WTC11 (cell line): ENCODE data around the gene VIPAS39. TPM values are rescaled to one million over a fixed set of nuclear protein-coding genes. Genes with fewer than 3 reads are reported as not detected.

Source experiments
- CBFB ChIP-seq: sonication (generic); formaldehyde crosslinking; IDR thresholded peaks from 2 replicates; pipeline ENCODE4 v1.8.1; 2022; ENCODE audit warnings: mild to moderate bottlenecking, low read depth, missing genetic modification reagents
- CREB1 ChIP-seq: sonication (generic); formaldehyde crosslinking; IDR thresholded peaks from 2 replicates; pipeline ENCODE4 v1.8.0; 2023; ENCODE audit warnings: mild to moderate bottlenecking, missing genetic modification reagents
- ESRRA ChIP-seq: sonication (generic); formaldehyde crosslinking; IDR thresholded peaks from 2 replicates; pipeline ENCODE4 v1.8.1; 2022; ENCODE audit warnings: mild to moderate bottlenecking, missing genetic modification reagents, borderline replicate concordance
- FOXP1 ChIP-seq: sonication (generic); formaldehyde crosslinking; IDR thresholded peaks from 2 replicates; pipeline ENCODE4 v1.8.0; 2022; ENCODE audit warnings: missing genetic modification reagents, mild to moderate bottlenecking, moderate library complexity, borderline replicate concordance
- FOXP4 ChIP-seq: sonication (generic); formaldehyde crosslinking; IDR thresholded peaks from 2 replicates; pipeline ENCODE4 v1.8.0; 2022; ENCODE audit warnings: mild to moderate bottlenecking, missing genetic modification reagents
- IRF1 ChIP-seq: sonication (generic); formaldehyde crosslinking; IDR thresholded peaks from 2 replicates; pipeline ENCODE4 v1.8.0; 2023; ENCODE audit warnings: missing genetic modification reagents
- JUN ChIP-seq: sonication (generic); formaldehyde crosslinking; IDR thresholded peaks from 2 replicates; pipeline ENCODE4 v1.8.0; 2023; ENCODE audit warnings: mild to moderate bottlenecking, missing genetic modification reagents
- MAX ChIP-seq: sonication (generic); formaldehyde crosslinking; IDR thresholded peaks from 2 replicates; pipeline ENCODE4 v1.8.0; 2022; ENCODE audit warnings: mild to moderate bottlenecking, missing genetic modification reagents
- MYBL2 ChIP-seq: sonication (generic); formaldehyde crosslinking; IDR thresholded peaks from 2 replicates; pipeline ENCODE4 v1.8.1; 2023; ENCODE audit warnings: mild to moderate bottlenecking, moderate library complexity, missing genetic modification reagents
- NR1H2 ChIP-seq: sonication (generic); formaldehyde crosslinking; IDR thresholded peaks from 2 replicates; pipeline ENCODE4 v1.9.0; 2021; ENCODE audit warnings: mild to moderate bottlenecking, moderate library complexity, missing genetic modification reagents
- PRRX2 ChIP-seq: fragments of 250-450 bp; sonication (Bioruptor Pico); IDR thresholded peaks from 2 replicates; pipeline ENCODE4 v1.8.0; 2021; ENCODE audit warnings: mild to moderate bottlenecking
- SP1 ChIP-seq: sonication (generic); formaldehyde crosslinking; conservative IDR thresholded peaks from 2 replicates; pipeline ENCODE4 v1.8.1; 2022; ENCODE audit warnings: missing genetic modification reagents
- TEAD1 ChIP-seq: sonication (generic); formaldehyde crosslinking; IDR thresholded peaks from 2 replicates; pipeline ENCODE4 v1.8.0; 2022; ENCODE audit warnings: mild to moderate bottlenecking, missing genetic modification reagents
- USF1 ChIP-seq: sonication (generic); formaldehyde crosslinking; IDR thresholded peaks from 2 replicates; pipeline ENCODE4 v1.8.0; 2022; ENCODE audit warnings: mild to moderate bottlenecking, missing genetic modification reagents
- ZBTB21 ChIP-seq: sonication (generic); formaldehyde crosslinking; IDR thresholded peaks from 2 replicates; pipeline ENCODE4 v1.8.1; 2023; ENCODE audit warnings: mild to moderate bottlenecking, missing genetic modification reagents, borderline replicate concordance
- ZNF121 ChIP-seq: sonication (generic); formaldehyde crosslinking; IDR thresholded peaks from 2 replicates; pipeline ENCODE4 v1.8.0; 2023; ENCODE audit warnings: missing genetic modification reagents
- ZNF396 ChIP-seq: fragments of 250-450 bp; sonication (Bioruptor Pico); IDR thresholded peaks from 2 replicates; pipeline ENCODE4 v1.8.0; 2021; ENCODE audit warnings: mild to moderate bottlenecking, moderate library complexity, borderline replicate concordance
- ZNF512 ChIP-seq: sonication (generic); formaldehyde crosslinking; IDR thresholded peaks from 2 replicates; pipeline ENCODE4 v1.8.1; 2022; ENCODE audit warnings: missing genetic modification reagents, borderline replicate concordance
- total RNA-seq: library from RNA; stranded (reverse); gene quantifications from 3 replicates; pipeline ENCODE4 v1.2.3, GENCODE V29; 2021
- TF ChIP-seq, protein P1 (sequence below): sonication (generic); formaldehyde crosslinking; IDR thresholded peaks from 2 replicates; pipeline ENCODE4 v1.8.1; 2023; ENCODE audit warnings: mild to moderate bottlenecking, moderate library complexity, missing genetic modification reagents
- TF ChIP-seq, protein P2 (sequence below): fragments of 250-450 bp; sonication (Bioruptor Pico); IDR thresholded peaks from 2 replicates; pipeline ENCODE4 v1.9.0; 2021; ENCODE audit warnings: moderate library complexity, mild to moderate bottlenecking, inconsistent platforms, borderline replicate concordance

VIPAS39 gene
- total RNA-seq, 1 experiment from 2014 or later = 17.0 TPM

GRCh38 chr14:77498120-77498979, 40.9 kb upstream of the VIPAS39 start, which contains the start of gene ISM2 (continued):
- TF ChIP-seq MYBL2 (CRISPR knock-in tag) (peak; percentile 63; the same call in 1 of the 2 replicates), USF1 (CRISPR knock-in tag) (0 out of 2 replicates have a peak, but pooled peaks have one; percentile 26), JUN (CRISPR knock-in tag) (0 out of 2 replicates have a peak, but pooled peaks have one; percentile 63), NR1H2 (CRISPR knock-in tag) (no peak), ZNF121 (CRISPR knock-in tag) (no peak), FOXP1 (peak; percentile 68), FOXP4 (no peak; the same call in none of the 2 replicates), SP1 (CRISPR knock-in tag) (peak; percentile 49; the same call in 1 of the 2 replicates), ESRRA (peak; percentile 18; the same call in 1 of the 2 replicates), CREB1 (CRISPR knock-in tag) (no peak), IRF1 (CRISPR knock-in tag) (no peak), CBFB (CRISPR knock-in tag) (no peak), ZNF396 (CRISPR knock-in tag) (no peak), PRRX2 (no peak), ZBTB21 (peak; percentile 48; the same call in 1 of the 2 replicates), ZNF512 (CRISPR knock-in tag) (no peak), MAX (CRISPR knock-in tag) (peak; percentile 60; the same call in 1 of the 2 replicates), TEAD1 (0 out of 2 replicates have a peak, but pooled peaks have one; percentile 31)
- TF ChIP-seq, protein P1, sequence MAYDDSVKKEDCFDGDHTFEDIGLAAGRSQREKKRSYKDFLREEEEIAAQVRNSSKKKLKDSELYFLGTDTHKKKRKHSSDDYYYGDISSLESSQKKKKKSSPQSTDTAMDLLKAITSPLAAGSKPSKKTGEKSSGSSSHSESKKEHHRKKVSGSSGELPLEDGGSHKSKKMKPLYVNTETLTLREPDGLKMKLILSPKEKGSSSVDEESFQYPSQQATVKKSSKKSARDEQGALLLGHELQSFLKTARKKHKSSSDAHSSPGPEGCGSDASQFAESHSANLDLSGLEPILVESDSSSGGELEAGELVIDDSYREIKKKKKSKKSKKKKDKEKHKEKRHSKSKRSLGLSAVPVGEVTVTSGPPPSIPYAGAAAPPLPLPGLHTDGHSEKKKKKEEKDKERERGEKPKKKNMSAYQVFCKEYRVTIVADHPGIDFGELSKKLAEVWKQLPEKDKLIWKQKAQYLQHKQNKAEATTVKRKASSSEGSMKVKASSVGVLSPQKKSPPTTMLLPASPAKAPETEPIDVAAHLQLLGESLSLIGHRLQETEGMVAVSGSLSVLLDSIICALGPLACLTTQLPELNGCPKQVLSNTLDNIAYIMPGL (CRISPR knock-in tag) = peak; percentile 52; the same call in 1 of the 2 replicates
- TF ChIP-seq, protein P2, sequence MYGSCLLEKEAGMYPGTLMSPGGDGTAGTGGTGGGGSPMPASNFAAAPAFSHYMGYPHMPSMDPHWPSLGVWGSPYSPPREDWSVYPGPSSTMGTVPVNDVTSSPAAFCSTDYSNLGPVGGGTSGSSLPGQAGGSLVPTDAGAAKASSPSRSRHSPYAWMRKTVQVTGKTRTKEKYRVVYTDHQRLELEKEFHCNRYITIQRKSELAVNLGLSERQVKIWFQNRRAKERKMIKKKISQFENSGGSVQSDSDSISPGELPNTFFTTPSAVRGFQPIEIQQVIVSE (CRISPR knock-in tag) = no peak
